ENCODE measurements around the gene C3orf22. TPM values are rescaled to one million over a fixed set of nuclear protein-coding genes. Genes with fewer than 3 reads are reported as not detected.

Gene C3orf22
- polyA plus RNA-seq, 1 donor (not counting 4 experiments of a cell fraction or from before 2014, with no cell fraction given): not detected

DNA sequence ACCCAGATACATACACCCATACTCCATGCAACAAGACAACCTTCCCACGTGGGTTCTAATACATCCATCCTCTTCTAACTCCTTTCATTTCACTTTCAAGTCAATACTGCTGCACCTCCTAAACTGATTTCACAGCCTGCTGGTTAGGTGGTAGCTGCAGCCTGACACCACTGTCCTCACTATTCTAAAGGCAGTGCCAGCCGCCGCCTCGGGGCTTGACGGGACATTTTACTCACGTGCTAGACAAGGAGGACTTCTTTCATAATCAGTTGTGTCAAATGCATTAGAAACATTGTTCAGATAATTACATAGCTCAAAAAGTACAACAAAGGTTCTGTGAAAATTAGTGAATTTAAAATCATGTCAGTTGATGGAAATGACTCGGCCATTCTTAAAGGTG lies 47.4 kb downstream of the C3orf22 start:
- peaks cover 3% of the 10 kb centered on the region for H3K27me3 ChIP-seq (ENCODE audit: control insufficient read depth, extremely low read depth, insufficient read depth, low read length)
- no peak overlapping the region for H2AFZ ChIP-seq (ENCODE audit: control insufficient read depth, low read length)
- no peak overlapping the region for H3K27ac ChIP-seq (ENCODE audit: control insufficient read depth, insufficient read depth, low read length)
- H3K9me3 ChIP-seq (ENCODE audit: control insufficient read depth, low read depth, low read length): no peaks in the 10 kb centered on the region
- H3K4me2 ChIP-seq (ENCODE audit: control insufficient read depth, extremely low read depth, insufficient read depth, low read depth, low read length): no peak overlapping the region
- H3K79me2 ChIP-seq (ENCODE audit: control insufficient read depth, insufficient read depth, low read length): no peaks in the 10 kb centered on the region
- TF ChIP-seq, protein P1, sequence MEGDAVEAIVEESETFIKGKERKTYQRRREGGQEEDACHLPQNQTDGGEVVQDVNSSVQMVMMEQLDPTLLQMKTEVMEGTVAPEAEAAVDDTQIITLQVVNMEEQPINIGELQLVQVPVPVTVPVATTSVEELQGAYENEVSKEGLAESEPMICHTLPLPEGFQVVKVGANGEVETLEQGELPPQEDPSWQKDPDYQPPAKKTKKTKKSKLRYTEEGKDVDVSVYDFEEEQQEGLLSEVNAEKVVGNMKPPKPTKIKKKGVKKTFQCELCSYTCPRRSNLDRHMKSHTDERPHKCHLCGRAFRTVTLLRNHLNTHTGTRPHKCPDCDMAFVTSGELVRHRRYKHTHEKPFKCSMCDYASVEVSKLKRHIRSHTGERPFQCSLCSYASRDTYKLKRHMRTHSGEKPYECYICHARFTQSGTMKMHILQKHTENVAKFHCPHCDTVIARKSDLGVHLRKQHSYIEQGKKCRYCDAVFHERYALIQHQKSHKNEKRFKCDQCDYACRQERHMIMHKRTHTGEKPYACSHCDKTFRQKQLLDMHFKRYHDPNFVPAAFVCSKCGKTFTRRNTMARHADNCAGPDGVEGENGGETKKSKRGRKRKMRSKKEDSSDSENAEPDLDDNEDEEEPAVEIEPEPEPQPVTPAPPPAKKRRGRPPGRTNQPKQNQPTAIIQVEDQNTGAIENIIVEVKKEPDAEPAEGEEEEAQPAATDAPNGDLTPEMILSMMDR (optimal IDR thresholded peaks at IDR 0.05 in 1 of 3, IDR thresholded peaks at IDR 0.05 in 1 of 3, conservative IDR thresholded peaks at IDR 0.05 in 1 of 3; ENCODE audit: extremely low read depth in 1 of 3, insufficient read depth in 2 of 3, low read length in 3 of 3): no peak
- FAIRE-seq: no peak
- no peak overlapping the region for H3K4me3 ChIP-seq (ENCODE audit: control insufficient read depth in 2 of 3, extremely low read depth in 1 of 3, insufficient read depth in 2 of 3, low read depth in 1 of 3, low read length in 3 of 3)
- H3K4me1 ChIP-seq (ENCODE audit: control insufficient read depth, extremely low read depth, insufficient read depth, low read length): peaks cover 14% of the 10 kb centered on the region
- H3K36me3 ChIP-seq (ENCODE audit: control insufficient read depth in 2 of 2, extremely low read depth in 1 of 2, insufficient read depth in 2 of 2, low read length in 2 of 2): no peaks in the 10 kb centered on the region
- H3K9ac ChIP-seq (ENCODE audit: control insufficient read depth, extremely low read depth, insufficient read depth, low read length): no peak overlapping the region
- H3K9me1 ChIP-seq (ENCODE audit: control insufficient read depth, extremely low read depth, insufficient read depth, low read length): no peaks in the 10 kb centered on the region
- DNase-seq (ENCODE audit: low read depth, low spot score): no peak
- dilution Hi-C loops (cut with MboI; ENCODE audit: extremely low pct_ligation_motif_present, low sequenced_read_pairs): no loop called here
- no peaks in the 10 kb centered on the region for H4K20me1 ChIP-seq (ENCODE audit: control insufficient read depth, extremely low read depth, insufficient read depth, low read length)

- FAIRE-seq (no peak), DNase-seq (ENCODE audit: low read depth, low spot score) (no peak)
- no peaks in the 10 kb centered on the region for H3K36me3 ChIP-seq (ENCODE audit: control insufficient read depth in 2 of 2, extremely low read depth in 1 of 2, insufficient read depth in 2 of 2, low read length in 2 of 2)
- no peaks in the 10 kb centered on the region for H3K9me1 ChIP-seq (ENCODE audit: control insufficient read depth, extremely low read depth, insufficient read depth, low read length)
- TF ChIP-seq, protein P1 (optimal IDR thresholded peaks at IDR 0.05 in 1 of 3, IDR thresholded peaks at IDR 0.05 in 1 of 3, conservative IDR thresholded peaks at IDR 0.05 in 1 of 3; ENCODE audit: extremely low read depth in 1 of 3, insufficient read depth in 2 of 3, low read length in 3 of 3): no peak
- TF ChIP-seq EZH2 (IDR thresholded peaks at IDR 0.05; ENCODE audit: low read length): no peak
- H3K27ac ChIP-seq (ENCODE audit: control insufficient read depth, insufficient read depth, low read length): no peak overlapping the region
- no peak overlapping the region for H3K4me2 ChIP-seq (ENCODE audit: control insufficient read depth, extremely low read depth, insufficient read depth, low read depth, low read length)
- peaks cover 3% of the 10 kb centered on the region for H3K27me3 ChIP-seq (ENCODE audit: control insufficient read depth, extremely low read depth, insufficient read depth, low read length)
- no peaks in the 10 kb centered on the region for H3K9me3 ChIP-seq (ENCODE audit: control insufficient read depth, low read depth, low read length)
- H3K4me1 ChIP-seq (ENCODE audit: control insufficient read depth, extremely low read depth, insufficient read depth, low read length): peaks cover 14% of the 10 kb centered on the region
- H3K9ac ChIP-seq (ENCODE audit: control insufficient read depth, extremely low read depth, insufficient read depth, low read length): no peak overlapping the region
- H2AFZ ChIP-seq (ENCODE audit: control insufficient read depth, low read length): peak overlapping the region; percentile 54
- no peaks in the 10 kb centered on the region for H3K79me2 ChIP-seq (ENCODE audit: control insufficient read depth, insufficient read depth, low read length)
- H4K20me1 ChIP-seq (ENCODE audit: control insufficient read depth, extremely low read depth, insufficient read depth, low read length): no peaks in the 10 kb centered on the region
- dilution Hi-C loops (cut with MboI; ENCODE audit: extremely low pct_ligation_motif_present, low sequenced_read_pairs): no loop called here
- H3K4me3 ChIP-seq (ENCODE audit: control insufficient read depth in 2 of 3, extremely low read depth in 1 of 3, insufficient read depth in 2 of 3, low read depth in 1 of 3, low read length in 3 of 3): no peak overlapping the region
Measured at GRCh38 chr3:126510308-126510910, 48.3 kb downstream of the C3orf22 start.
